HG03521 (cell line): ENCODE results near the gene CCDC127.
"Not testable (repeated sequence)": the region's sequence is repeated elsewhere in the genome, so short reads cannot be mapped to it uniquely, and the experiment has no call there.

Experiments used
- ATAC-seq: cut with Tn5 transposase; IDR thresholded peaks from one replicate; pipeline ENCODE4 v1.9.1; 2021; ENCODE audit warnings: mild to moderate bottlenecking, moderate library complexity; ENCODE audit not compliant: unreplicated experiment

CCDC127 gene

DNA sequence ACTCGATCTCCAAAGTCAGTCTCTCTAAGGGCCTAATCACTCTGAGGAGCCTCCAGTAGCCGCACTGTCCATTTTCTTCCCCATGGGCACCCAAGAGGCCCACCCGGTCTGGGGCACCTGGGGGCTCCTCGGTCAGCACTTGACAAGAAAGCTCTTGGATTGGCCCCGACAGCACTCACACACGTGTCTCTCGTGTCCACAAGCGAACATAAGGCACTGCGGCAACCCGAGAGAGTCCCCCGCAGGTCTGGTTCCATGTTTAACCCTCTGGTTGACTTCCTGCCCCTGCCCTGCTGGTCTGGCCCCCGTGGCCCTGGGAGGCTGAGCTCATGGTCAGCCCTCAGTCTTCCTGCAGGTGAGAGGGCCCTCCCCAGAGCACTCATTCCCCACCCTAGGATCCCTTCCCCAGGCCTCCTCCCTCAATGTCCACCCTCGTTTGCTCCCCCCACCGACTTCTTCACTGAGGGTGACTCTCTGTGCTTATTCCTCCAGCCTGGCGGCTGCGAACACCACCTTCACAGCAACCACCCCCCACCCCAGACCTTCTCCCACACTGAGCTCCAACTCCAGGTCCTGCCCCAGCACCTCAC lies 43.0 kb downstream of the CCDC127 start:
- no peak for ATAC-seq

DNA sequence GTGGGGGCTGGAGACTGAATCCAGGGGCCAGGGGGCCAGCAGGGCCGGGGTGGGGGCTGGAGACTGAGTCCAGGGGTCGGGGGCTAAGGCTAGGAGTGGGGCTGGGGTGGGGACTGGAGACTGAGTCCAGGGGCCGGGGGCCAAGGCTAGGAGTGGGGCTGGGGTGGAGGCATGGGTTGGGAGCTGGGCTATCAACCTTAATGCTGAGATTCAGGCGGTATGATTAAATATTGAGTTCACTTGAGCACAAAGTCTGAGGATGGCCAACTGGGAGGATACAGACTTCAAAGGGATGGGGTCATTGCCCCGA lies 43.7 kb downstream of the CCDC127 start:
- no peak for ATAC-seq

DNA sequence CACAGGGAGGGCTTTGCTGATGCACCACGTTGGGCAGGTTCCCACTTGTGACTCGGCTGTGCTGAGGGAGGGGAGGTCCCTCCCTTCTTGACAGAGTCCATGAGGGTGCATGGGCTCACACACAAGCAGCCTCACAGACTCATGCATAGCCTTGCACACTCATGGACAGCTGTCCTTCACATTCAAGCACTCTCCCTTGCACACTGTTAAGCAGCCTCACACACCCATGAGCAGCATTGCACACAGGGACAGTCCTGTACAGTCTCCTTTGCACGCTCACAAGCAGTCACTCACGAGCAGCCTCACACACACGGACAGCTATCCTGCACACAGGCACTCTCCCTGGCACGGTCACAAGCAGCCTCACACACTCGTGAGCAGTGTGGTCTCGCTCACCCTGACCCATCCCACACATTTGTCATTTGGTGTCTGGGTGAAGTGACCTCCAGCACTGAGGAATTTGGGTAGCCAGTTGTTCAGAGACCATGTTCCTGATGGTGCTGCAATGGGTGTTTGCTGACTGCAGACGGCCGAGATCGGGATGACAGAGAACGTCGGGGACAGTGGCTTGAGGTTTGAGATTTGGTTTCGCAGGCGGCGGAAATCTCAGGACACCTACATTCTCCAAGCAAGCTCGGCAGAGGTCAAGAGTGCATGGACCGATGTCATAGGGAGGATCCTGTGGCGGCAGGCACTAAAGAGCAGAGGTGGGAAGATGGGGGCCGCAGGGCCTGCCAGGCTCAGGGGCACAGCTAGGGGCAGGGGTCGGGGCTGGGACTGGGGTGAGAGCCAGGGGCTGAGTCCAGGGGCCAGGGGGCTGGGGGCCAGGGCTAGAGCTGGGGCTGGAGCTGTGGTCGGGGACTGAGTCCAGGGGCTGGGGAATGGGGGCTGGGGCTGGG lies 44.3 kb downstream of the CCDC127 start:
- ATAC-seq, result no peak

DNA sequence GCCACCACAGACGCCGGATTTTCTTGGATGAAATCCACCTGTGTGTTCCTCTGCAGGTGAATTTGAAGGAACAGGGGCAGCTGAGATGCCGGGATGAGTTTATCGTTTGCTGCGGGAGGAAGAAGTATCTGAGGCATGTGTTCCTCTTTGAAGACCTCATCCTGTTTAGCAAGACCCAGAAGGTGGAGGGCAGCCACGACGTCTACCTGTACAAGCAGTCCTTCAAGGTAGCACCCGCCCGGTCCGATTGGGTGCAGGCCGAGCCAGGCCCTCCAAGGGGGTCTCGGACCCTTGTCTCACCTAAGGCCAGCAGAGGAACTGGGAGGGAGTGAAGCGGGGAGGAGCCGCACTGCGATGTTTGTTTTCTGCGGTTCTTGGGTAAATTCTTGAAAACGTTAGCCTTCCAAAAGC lies 45.1 kb downstream of the CCDC127 start:
- no peak for ATAC-seq

DNA sequence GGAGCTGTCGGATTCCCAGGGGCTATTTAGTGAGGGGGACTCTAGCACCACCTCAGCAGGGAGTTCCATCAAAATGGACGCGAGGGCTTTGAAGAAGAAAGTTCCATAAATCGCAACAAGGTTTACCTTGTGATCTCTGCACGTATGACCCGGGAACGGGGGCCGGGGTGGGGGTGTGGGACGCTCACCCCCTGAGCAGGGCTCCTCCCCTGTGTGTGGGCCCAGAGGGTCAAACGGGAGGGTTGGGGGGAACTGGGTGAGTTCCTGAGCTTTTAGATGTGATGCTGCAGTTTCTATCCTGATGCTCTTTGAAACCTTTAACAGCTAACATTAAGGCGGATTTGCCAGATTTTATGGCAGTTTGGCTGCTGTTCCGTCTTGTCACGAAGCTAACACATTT lies 45.5 kb downstream of the CCDC127 start:
- no peak for ATAC-seq

DNA sequence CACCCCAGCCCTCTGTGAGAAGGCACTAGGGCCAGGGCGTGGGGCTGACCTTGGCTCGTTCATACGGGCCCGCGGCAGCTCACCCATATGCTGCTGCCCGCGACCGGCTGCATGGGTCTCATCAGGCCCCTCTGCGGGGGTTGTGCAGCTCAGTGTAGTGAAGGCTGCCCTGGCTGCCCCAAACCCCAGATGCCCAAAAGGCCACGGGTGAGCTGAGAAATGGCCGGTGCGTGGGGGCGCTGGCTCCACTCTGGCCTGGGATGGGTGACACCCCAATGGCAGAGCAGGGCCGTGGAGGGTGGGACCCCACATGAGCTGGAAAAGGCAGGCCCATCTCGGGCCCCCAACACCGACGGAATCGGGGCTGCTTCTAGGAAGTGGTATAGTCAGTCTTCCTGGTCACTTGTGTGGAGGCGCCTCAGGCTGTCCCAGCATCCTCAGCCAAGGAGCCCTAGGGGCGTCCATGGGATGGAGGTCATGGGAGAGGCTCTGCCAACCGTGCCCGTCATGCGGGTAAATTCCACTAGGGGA lies 46.1 kb downstream of the CCDC127 start:
- ATAC-seq, result no peak

DNA sequence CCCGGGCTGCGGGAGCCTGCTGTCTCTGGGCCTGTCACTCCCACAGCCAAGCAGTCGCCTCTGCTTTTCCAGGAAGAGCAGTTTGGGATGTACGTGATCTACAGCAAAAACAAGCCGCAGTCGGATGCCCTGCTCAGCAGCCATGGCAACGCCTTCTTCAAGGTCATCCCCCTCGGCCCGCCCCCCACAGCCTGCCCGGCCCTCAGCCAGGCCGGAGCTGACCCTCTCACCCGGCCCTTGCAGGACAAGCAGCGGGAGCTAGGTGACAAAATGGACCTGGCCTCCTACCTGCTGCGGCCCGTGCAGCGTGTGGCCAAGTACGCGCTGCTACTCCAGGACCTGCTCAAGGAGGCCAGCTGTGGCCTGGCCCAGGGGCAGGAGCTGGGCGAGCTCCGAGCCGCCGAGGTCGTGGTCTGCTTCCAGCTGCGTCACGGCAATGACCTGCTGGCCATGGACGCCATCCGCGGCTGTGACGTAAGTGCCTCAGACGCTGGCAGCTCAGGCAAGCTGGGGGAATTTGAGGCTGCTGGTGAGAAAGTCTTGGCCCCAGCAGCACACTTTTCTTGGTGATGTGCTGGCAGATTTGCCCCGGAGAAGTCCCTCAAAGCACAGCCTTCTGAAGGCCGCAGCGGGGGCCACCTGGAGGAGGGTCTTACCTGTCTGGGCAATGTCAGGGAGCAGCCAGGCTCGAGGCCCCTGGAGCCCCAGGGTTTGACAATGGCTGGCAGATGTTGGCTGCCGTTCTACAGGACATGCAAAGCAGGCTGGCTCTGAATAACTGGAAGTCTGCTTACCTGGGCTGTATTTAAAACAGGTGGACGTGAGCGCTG lies 46.8 kb downstream of the CCDC127 start:
- no peak for ATAC-seq

DNA sequence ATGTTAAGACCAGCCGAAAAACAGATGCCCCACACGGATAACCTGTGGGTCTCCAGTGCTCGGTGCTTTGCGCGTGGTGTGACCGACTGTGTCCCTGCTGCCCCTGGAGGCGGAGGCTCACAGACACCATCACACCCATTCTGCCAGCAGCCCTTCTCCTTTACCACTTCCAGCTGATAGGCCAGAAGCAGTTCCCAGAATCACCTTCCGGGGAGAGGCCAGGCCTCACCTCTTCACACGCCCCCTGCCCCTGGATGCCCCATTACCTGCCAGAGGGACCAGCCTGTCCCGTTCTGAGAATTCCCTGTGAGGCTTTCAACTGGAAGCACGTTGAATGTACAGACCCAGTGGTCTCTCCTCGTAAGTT lies 48.2 kb downstream of the CCDC127 start:
- ATAC-seq, result no peak

DNA sequence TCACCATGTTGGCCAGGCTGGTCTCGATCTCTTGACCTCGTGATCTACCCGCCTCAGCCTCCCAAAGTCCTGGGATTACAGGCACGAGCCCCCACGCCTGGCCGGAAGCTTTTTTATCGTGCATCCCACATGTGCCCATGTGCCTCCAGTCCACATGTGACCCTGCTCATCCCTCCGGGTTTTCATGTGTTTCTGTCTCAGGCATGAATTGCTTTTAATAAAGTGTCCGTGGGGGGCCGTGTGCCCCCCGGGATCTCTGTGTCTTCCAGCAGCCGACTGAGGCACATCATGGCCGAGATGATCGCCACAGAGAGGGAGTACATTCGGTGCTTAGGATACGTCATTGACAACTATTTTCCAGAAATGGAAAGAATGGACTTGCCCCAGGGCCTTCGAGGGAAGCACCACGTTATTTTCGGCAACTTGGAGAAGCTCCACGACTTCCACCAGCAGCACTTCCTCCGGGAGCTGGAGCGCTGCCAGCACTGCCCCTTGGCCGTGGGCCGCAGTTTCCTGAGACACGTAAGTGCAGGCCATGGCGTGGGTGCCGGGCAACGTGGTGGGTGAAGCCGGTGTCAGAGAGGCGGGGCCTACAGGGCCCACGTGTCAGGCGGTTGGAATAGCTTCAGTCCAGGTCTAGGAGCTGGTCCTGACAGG lies 48.8 kb downstream of the CCDC127 start:
- no peak for ATAC-seq

DNA sequence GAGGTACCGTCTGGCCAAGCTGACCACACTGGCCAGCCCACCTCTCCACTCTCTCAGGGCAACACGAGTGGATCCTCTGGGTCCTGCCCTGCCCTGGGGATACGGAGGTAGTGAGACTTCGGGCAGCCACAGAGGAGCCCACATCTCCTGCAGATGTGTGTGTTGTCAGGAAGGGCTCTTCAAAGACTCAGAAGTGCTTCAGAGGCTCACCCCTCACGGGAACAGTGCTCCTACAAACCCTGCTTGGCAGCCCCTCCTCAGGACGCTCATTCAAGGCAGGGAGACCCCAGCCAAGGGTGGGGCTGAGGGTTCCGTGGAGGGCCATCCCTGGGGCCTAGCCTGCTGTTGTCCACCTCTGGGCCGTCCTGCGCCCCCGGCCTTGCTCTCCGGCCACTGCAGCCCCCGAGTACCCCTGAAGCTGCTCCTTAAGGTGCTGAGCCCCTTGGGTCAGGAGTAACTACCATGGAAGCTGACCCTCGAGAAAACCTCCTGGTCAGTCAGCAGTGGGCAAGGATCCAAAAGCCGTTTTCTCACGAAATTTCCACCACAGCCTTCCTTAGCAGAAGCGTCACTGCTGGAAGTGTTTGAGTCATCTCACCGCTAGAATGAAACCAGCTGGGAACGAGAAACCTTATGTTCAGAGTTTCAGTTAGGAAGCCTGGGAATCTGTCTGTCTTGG lies 49.8 kb downstream of the CCDC127 start:
- ATAC-seq, result no peak

DNA sequence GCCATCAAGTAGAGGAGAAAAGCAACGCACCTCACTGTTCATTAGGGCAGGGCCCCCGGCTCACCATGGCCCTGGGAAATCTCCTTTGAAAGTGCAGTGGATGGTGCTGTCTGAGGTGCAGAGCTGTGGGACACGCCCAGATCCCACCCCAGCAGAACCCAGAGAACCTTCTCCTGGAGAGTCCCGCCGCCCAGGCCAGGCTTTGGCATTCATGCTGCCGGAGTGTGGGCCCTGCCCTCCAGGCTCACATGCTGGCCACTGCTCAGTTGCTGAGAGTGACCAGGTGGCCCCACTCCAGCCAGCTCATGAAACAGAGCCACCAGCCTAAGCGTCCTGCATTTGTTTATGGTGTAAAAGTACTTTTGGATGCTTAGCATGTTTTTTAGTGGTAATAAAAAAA lies 50.4 kb downstream of the CCDC127 start:
- ATAC-seq, result no peak

DNA sequence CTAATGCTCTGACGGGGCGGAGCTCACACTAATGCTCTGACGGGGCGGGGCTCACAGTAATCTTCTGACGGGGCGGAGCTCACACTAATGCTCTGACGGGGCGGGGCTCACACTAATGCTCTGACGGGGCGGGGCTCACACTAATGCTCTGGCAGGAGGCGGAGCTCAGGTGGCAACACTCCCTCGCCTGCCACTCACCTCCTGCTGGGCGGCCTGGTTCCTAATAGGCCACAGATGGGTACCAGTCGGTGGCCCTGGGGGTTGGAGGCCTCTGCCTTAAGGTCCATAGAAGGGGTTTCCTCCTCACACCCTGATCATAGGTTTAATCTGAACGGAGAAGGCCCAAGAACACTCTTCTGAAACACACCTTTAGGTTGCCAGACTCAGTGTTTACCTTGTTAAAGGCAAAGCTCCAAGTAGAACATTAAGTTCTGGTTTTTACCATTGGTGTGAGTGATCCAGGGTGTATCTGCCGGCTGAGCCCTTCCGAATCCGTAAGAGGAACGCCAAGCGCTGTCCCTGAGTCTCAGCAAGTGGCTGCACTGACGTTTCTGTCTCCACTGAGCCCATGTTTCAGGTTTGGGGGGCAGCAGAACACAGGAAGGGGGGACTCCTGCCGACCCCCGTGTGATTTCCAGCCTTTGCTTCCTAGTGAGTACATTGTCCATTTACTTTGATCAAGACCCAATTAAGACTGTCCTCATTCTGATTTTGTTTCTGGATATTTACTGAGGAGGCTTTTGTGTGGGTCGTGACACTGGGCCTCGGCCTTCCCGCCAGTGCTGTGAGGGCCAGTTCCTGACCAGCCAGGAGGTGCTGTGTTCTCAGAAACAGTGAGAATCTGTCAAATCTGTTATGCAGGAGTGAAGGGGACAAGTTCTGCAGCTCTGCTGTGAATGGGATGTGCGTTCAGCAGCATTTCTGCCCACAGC lies 51.2 kb downstream of the CCDC127 start:
- no peak for ATAC-seq

DNA sequence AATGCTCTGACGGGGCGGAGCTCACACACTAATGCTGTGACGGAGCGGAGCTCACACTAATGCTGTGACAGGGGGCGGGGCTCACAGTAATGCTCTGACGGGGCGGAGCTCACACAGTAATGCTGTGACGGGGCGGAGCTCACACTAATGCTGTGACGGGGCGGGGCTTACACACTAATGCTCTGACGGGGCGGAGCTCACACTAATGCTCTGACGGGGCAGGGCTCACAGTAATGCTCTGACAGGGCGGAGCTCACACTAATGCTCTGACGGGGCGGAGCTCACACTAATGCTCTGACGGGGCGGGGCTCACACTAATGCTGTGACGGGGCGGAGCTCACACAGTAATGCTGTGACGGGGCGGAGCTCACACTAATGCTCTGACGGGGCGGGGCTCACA lies 53.2 kb downstream of the CCDC127 start:
- not testable (repeated sequence) for ATAC-seq

DNA sequence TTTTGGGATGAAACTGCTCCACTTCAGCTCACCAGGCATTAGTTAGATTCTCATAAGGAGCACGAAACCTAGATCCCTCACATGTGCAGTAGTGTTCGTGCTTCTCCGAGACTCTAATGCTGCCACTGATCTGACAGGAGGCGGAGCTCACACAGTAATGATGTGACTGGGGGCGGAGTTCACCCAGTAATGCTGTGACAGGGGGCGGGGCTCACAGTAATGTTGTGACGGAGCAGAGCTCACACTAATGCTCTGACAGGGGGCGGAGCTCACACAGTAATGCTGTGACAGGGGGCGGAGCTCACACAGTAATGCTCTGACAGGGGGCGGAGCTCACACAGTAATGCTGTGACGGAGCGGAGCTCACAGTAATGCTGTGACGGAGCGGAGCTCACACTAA lies 53.7 kb downstream of the CCDC127 start:
- no peak for ATAC-seq

DNA sequence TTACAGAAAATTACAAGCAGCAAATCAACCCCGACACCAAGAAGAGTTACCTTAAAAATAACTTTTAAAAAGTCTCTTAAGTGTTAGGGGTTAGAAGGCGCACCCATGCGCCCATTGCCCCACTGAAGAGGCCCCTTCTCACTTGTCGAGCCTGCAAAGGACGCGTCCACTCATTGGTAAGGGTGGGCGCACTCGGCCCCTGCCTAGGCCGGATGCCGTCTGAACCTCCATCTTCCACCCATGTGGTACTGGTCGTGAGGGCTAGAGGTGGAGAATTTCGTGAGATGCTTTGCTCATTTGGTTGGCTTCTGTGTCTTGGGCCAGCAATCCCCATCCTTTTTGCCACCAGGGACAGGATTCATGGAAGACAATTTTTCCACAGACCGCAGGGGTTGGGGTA lies 54.1 kb downstream of the CCDC127 start:
- no peak for ATAC-seq

DNA sequence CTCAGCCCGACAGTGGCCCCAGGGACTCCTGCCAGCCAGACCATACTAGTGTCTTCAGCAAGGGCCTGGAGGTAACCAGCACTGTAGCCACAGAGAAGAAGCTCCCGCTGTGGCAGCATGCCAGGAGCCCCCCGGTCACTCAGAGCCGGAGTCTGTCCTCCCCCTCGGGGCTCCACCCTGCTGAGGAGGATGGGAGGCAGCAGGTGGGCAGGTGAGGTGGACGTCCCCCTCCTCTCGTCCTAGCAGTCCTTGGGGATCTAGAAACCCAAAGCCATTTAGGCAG lies 54.7 kb downstream of the CCDC127 start:
- no peak for ATAC-seq

DNA sequence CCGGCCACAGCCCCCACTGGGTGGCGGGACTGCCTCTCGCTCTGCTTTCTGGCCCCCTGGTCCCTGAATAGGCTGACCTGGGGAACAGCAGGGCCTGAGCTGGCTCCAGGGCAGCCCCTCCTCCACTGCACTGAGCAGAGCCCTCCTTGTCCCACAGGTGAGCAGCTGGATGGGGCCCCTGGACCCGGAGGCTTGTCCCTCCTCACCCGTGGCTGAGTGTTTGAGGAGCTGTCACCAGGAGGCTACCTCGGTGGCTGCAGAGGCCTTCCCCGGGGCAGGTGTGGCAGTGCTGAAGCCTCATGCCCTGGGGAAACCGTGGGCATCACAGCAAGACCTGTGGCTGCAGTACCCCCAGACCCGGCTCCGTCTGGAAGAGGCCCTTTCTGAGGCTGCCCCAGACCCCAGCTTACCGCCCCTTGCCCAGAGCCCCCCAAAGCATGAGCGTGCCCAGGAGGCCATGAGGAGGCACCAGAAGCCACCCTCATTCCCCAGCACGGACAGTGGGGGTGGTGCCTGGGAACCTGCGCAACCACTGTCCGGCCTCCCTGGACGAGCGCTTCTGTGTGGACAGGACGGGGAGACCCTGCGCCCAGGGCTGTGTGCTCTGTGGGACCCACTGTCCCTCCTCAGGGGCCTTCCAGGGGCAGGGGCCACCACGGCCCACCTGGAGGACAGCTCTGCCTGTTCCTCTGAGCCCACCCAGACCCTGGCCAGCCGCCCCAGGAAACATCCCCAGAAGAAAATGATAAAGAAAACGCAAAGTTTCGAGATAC lies 55.2 kb downstream of the CCDC127 start:
- ATAC-seq, result no peak

DNA sequence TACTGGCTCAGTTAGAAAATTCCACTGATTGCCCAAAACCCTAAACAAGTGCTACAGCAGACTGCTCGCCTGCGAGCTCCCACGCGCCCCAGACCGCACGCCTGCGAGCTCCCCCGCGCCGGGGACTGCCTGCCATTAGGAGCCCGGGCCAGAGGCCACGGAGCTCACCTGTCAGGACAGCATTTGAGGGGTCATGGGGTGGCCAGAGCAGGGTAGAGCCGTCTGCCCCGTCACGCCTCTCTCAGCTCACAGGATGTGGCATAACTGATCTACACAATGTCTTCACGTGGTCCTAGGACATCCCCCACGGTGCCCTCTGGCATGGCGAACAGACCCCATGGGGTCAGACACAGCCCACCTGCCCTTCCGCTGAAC lies 55.8 kb downstream of the CCDC127 start:
- ATAC-seq, result no peak

DNA sequence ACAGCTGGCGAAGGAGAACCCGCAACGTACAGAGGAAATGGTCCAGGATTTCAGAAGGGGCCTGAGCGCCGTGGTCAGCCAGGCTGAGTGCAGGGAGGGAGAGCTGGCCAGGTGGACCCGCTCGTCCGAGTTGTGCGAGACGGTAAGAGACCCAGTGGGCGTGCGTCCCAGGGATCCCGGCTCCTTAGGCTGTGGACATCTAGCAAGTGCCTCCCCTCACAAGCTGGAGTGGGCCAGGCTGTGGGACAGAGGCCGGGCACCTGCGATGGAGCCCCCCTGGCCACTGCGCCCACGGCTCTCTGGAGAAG lies 56.2 kb downstream of the CCDC127 start:
- ATAC-seq, result no peak
